ENCODE results near the gene EMC1.
A peak's percentile ranks its signal among the peaks of the same experiment; 100 is the strongest.
"Not testable (repeated sequence)": the region's sequence is repeated elsewhere in the genome, so short reads cannot be mapped to it uniquely, and the experiment has no call there.

EMC1 gene

DNA sequence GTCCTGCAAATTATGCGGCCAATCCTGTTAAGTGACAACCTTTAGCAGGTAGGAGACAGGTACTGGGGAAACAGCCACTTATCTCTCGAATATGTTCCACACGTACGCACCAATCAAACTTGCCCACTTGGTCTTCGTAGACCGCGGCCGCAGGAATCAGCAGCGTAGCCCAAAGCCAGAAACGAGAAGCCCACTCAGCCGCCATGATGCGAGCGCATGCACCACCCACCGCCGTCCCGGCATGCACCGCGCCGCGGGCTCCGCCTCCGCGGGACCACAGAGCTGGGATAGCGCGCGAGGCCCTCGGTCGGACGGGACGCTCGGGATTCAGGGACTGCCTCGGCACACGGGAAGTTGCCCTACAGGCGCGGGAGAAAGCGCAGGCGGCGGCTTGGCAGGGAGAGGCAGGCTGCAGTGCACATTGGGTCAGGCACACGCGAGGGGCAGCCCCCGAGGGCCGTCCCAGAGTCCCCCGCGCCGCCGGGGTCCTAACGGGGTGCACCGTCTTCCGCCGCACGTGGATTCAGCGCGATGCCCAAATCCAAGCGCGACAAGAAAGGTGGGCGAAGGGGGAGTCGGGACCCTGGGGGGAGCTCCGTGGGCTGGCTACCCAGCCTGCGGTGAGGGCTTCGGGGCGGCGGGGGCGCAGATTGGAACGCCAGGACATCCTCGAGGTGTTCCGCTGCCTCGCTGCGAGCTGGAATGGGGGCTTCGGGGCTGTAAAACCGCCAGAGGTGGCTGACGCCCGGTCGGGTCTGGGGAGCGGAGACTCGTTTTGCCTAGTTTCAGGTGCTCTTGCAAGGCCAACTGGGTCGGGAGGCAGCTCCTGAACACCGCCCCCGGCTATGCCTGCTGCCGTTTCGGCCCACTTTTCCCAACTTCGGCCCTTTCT, at the start of gene EMC1, which contains the start of gene MRTO4:
Gene EMC1, minus strand, starts transcription at position 220 of the 892 bp plus-strand sequence. Its CDS starts 15 bp downstream, at position 205.
Gene MRTO4, plus strand, starts transcription at position 501 of the 892 bp plus-strand sequence. Its CDS starts 31 bp downstream, at position 532.
- peak; percentile 84 for DNase-seq

DNA sequence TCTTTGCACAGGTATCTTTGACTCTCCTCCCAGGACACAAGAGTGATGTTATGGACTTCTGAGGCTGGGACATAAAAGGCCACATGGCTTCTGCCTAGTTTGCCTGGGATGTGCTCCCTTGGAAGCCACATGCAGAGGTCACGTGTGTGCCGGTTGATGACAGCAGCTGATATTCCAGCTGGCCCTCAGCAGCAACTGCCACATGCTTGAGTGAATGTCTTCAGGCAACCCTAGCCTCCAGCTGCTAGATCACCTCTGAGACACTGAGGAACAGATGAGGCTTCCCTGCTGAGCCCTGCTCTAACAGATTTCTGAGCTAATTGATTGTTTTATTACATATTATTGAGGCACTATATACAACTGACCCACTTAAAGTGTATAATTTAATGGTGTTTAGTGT, 48.9 kb upstream of the EMC1 start:
- DNase-seq, result no peak

DNA sequence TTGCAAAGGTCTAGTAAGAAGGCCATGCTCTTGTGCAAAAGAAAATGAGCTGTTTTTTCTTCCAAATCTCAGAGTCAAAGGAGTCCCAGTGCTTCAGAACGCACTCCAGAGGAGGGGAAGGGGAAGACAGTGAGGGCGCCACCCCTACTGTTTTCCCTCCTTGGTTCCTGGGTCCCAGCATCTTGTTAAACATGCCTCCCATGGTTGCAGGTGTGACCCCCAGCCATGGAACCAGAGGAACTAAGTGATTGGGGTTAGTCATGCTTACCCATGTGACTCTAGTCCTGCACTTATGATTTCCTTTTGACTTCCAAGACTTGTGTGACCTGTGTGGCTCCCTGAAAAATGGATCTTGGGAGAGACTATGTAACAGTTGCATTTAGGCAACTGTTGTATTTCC, 43.3 kb upstream of the EMC1 start:
- DNase-seq, result no peak

DNA sequence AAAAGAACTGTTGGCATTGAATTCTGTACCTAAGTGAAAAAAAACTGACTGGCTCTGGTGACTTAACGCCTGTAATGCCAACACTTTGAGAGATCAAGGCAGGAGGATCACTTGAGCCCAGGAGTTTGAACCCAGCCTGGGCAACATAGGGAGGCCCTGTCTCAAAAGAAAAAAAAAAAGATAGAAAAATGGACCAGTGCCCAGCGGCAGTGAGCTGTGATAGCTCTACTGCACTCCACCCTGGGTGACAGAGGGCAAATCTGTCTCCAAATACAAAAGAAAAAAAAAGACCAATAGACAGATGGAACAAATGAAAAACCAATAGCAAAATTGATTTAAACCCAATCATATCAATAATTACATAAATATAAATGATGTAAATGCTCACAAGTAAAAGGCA, 37.9 kb upstream of the EMC1 start:
- no peak for DNase-seq

DNA sequence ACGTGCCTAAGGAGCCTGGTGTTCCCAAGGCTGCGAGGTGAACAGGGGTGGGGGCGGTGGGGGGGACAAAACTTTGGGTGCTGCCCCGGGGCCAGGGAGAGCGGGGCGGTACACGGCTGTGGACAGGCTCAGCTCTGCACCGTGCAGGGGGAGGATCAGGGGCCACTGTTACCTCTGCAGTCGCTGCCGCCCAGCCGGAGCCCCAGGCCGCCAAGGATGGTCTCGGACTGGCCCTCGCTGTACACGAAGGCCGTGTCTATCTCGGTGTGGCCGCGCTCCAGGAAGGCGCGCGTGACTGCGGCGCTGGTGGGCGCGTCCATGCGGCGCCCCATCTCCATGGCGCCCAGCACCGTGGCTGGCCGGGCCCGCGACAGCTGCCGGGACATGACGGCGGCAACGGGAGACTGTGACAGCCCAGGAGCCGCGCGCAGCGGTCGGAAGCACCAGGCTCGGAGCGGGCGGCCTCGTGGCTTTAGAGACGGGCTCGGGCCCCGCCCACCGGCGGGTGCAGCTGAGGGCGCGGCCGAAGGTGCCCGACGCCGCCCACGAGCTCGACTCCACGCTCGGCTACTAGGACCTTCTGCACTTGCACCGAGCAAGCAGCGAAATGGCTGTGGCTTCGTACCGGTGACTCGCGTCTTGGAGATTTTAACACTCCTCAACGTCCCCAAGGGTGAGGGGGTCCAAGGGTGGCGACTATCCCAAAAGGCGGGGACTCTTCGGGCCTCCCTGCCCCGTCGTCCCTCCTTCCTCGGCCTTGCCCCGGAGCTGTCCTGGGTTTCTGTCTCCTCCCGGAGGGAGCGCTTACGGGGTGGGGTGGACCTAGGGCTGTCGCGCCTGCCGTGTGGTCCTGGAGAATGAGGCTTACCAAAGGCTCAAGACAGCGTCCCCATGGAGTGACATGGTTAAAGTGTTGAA, 37.3 kb upstream of the EMC1 start, which contains the start of gene AKR7A3:
Gene AKR7A3, minus strand, starts transcription at position 447 of the 918 bp plus-strand sequence. Its CDS starts 61 bp downstream, at position 386.
- DNase-seq, result not testable (repeated sequence)

DNA sequence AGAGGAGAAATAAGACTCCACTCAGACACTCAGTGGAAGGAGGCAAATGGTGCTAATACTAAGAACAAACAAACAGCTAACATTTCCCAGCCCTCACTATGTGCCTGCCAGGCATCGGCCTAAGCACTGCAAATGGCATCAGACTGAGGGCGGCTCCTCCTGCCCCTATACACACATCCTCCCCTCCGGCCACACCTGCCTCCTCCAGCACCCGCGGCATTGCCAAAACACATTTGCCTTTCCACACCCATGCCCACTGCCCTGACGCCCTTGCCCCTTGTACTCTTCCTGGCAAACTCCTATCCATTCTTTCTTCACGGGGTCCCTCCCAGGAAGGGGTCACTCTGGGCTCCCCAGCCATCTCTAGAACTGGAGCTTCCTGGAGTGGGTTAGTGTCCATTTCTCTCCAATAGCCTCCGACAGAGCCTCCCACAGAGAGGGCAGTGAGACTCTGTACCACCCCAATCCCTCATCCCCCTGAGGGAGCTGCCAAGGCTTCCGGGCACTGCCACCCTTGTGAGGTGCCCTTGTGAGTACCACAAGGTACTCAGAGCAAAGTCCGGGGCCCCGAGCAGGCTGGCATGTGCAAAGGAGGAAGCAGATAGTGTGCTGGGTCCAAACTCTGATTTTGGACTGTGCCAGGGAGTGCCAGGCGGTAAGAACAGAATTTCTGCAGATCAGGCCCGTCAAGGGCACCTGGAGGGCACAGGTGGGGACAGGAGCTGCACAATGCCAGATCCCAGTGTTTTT, 36.3 kb upstream of the EMC1 start:
- no peak for DNase-seq

DNA sequence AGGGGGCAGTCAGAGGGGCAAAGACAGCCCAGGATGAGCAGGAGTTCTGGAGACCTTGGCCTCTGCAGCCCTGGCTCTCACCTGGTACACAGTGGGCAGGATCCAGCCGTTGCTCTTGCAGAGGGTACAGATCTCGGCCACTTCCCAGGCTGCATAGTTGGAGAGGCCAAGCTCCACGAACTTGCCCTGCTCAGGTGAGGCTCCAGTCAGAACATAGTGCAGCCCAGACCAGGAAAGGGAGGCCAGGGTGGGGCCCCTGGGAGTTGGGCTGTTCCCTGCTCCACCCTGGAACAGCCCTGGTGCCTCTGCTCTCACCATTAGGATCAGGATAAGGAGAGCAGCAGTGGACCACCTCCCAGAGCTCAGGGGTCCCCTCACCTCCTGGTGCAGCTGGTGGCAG, 34.5 kb upstream of the EMC1 start:
- DNase-seq, result not testable (repeated sequence)

DNA sequence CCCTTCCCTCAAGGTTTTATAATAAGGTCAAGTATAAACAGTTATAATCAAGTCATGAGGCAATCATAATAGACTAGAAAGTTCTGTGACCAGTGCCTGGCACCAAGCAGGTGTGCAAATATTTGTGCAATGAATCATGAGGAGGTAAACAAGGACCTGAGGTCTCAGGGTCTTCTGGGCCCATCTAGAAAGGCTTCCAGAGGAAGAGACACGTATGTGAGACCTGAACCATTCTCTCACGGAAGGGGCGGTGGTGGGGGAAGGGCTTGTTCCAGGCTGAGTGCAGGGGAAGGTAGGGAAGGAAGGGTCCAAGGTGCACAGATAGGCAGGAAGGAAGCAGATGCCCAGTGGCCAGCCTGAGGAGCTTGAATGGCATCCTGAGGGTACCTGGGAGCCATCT, 34.0 kb upstream of the EMC1 start:
- DNase-seq, result not testable (repeated sequence)

DNA sequence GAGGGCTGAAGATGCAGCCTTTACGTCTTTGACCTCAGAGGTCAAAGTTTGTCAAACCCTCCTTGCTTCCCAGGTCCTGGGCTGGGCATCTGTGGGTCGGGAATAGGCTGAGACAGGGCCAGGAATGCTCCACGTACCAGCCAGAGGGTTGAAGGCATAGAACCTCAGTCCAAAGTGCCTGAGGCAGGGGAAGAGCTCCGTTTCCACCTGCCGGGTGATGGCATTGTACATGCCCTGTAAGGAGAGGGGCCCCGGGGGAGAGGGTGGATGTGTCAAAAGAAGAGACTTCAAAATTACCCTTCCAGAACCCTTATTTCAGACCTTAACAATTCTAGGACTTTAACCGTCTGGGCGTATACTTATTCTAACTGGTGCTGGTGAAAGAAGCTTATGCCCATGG, 33.6 kb upstream of the EMC1 start:
- no peak for DNase-seq

DNA sequence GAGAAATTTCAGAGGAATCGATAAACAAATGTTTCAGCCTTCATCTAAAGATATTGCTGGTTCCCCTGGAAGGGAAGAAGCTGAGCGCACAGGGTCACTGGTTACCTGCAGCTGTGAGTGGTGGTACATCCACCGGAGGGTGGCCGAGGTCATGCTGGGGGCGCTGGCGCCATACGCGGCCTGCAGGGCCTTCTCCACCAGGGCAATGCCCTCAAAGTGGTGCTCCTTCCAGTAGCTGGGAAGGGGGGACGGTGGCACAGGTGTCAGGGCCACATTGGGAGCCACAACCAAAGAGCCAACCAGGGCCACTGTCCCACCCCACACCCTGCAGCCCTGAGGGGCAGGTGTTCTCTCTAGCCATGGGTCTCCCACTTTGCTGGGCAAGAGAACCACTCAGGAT, 32.6 kb upstream of the EMC1 start:
- no peak for DNase-seq

DNA sequence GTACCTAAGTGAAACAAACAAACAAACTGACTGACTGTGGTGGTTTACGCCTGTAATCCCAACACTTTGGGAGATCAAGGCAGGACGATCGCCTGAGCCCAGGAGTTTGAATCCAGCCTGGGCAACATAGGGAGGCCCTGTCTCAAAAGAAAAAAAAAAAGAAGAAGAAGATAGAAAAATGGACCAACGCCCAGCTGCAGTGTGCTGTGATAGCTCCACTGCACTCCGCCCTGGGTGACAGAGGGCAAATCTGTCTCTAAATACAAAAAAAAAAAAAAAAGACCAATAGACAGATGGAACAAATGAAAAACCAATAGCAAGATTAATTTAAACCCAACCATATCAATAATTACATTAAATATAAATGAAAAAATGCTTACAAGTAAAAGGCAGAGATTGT, 23.3 kb upstream of the EMC1 start:
- no peak for DNase-seq

DNA sequence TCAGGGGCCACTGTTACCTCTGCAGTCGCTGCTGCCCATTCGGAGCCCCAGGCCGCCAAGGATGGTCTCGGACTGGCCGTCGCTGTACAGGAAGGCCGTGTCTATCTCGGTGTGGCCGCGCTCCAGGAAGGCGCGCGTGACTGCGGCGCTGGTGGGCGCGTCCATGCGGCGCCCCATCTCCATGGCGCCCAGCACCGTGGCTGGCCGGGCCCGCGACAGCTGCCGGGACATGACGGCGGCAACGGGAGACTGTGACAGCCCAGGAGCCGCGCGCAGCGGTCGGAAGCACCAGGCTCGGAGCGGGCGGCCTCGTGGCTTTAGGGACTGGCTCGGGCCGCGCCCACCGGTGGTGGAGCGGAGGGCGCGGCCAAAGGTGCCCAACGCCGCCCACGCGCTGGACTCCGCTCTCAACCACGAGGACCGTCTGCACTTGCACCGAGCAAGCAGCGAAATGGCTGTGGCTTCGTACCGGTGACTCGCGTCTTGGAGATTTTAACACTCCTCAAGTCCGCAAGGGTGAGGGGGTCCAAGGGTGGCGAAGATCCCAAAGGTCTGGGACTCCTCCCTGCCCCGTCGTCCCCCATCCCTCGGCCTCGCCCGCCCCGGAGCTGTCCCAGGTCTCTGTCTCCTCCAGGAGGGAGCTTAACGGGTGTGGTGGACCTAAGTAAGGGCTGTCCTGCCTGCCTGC, 22.7 kb upstream of the EMC1 start:
- not testable (repeated sequence) for DNase-seq

DNA sequence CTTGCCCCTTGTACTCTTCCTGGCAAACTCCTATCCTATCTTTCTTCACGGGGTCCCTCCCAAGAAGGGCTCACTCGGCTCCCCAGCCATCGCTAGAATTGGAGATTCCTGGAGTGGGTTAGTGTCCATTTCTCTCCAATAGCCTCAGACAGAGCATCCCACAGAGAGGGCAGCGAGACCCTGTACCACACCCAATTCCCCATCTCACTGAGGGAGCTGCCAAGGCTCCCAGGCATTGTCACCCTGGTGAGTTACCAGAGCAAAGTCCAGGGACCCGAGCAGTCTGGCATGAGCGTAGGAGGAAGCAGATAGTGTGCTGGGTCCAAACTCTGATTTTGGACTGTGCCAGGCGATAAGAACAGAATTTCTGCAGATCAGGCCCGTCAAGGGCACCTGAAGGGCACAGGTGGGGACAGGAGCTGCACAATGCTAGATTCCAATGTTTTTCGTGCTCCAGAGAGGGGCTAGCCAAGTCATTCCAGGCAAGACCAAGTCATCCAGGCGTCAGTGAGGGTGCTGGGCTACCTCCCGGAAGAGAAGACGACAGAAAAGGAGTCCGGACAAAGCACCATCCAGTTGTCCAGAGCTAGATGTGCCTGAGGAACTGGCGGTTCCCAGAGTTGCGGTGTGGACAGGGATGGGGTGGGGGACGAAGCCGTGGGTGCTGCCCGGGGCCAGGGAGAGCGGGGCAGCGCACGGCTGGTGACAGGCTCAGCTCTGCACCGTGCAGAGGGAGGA, 22.0 kb upstream of the EMC1 start:
- no peak for DNase-seq

DNA sequence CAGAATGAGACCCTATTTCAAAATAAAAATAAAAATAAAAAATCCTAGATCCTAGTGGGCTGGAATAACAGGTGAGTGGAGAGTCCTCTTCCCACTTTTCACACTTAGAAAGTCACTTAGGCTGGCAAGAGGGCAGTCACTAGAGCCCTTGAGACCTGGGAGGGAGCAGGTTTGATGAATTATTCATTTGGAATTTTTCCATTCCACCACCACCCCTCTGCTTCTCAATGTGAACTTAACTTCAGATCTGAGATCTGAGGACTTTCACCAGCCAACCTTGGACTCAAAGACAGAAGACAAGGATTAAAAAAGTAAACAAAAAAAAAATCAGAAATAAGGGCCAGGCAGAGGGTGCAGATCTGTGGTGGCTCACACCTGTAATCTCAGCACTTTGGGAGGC, 20.7 kb upstream of the EMC1 start:
- DNase-seq, result no peak

DNA sequence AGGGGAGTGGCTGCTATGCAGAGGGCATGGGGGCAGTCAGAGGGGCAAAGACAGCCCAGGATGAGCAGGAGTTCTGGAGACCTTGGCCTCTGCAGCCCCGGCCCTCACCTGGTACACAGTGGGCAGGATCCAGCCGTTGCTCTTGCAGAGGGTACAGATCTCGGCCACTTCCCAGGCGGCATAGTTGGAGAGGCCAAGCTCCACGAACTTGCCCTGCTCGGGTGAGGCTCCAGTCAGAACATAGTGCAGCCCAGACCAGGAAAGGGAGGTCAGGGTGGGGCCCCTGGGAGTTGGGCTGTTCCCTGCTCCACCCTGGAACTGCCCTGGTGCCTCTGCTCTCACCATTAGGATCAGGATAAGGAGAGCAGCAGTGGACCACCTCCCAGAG, 19.0 kb upstream of the EMC1 start:
- not testable (repeated sequence) for DNase-seq

DNA sequence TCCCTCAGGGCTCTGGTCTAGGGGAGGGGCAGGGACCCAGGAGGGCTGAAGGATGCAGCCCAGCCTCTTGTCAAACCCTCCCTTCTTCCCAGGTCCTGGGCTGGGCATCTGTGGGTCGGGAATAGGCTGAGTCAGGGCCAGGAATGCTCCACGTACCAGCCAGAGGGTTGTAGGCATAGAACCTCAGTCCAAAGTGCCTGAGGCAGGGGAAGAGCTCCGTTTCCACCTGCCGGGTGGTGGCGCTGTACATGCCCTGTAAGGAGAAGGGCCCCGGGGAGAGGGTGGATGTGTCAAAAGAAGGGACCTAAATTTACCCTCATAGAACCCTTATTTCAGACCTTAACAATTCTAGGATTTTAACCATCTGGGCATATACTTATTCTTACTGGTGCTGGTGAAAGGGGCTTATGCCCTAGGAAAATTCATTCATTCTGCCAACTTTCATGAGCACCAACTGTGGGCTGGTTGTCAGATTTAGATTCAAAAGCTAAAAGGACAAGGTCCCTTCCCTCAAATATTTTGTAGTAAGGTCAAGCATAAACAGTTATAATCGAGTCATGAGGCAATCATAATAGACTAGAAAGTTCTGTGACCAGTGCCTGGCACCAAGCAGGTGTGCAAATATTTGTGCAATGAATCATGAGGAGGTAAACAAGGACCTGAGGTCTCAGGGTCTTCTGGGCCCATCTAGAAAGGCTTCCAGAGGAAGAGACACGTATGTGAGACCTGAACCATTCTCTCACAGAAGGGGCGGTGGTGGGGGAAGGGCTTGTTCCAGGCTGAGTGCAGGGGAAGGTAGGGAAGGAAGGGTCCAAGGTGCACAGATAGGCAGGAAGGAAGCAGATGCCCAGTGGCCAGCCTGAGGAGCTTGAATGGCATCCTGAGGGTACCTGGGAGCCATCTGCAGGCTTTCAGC, 18.4 kb upstream of the EMC1 start:
- DNase-seq, result not testable (repeated sequence)

DNA sequence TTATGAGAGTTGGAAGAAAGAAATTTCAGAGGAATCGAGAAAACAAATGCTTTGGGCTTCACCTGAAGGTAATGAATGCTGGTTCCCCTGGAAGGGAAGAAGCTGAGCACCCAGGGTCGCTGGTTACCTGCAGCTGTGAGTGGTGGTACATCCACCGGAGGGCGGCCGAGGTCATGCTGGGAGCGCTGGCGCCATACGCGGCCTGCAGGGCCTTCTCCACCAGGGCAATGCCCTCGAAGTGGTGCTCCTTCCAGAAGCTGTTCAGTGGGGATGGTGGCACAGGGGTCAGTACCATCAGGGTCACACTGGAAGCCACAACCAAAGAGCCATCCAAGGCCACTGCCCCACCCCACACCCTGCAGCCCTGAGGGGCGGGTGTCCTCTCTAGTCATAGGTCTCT, 17.1 kb upstream of the EMC1 start:
- no peak for DNase-seq

DNA sequence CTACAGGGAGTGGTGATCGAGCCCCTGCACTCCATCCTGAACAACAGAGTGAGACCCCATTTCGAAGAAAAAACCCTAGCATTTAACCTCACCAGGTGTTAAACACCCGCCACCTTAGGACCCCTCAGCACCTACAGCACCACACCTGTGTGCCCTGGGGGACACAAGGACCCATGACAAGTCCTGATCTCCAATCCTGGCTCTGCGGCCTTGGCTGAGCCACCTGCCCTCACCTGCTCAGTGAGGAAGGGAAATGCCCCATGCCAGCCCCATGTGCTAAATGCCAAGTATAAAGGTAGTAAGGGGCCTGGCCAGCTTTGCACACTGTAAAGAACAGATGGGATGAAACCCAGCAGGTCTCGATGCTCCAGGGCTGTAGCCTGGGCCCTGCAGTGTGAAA, 11.4 kb upstream of the EMC1 start:
- DNase-seq, result no peak

DNA sequence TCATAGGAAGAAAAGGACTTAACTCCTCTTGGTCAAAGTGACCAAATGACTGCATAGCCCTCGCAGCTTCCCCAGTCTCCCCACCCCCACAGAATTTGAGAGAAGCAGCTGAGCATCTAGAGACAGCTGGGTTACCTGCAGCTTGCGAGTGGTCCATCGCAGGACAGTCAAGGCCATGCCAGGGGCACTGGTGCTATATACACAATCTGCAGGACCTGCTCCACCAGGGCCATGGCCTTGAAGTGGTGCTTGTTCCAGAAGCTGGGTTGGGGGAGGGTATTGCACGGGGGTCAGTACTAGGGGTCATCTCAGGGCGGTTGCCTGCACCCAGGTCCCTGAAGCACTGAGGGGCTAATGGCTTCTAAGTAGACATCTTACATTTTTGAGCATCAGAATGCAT, 10.7 kb upstream of the EMC1 start:
- no peak for DNase-seq
